ENCODE measurements around the gene CSRP3. TPM values are rescaled to one million over a fixed set of nuclear protein-coding genes. Genes with fewer than 3 reads are reported as not detected.

Gene CSRP3
- total RNA-seq, 1 experiment from 2014 or later: not detected

DNA sequence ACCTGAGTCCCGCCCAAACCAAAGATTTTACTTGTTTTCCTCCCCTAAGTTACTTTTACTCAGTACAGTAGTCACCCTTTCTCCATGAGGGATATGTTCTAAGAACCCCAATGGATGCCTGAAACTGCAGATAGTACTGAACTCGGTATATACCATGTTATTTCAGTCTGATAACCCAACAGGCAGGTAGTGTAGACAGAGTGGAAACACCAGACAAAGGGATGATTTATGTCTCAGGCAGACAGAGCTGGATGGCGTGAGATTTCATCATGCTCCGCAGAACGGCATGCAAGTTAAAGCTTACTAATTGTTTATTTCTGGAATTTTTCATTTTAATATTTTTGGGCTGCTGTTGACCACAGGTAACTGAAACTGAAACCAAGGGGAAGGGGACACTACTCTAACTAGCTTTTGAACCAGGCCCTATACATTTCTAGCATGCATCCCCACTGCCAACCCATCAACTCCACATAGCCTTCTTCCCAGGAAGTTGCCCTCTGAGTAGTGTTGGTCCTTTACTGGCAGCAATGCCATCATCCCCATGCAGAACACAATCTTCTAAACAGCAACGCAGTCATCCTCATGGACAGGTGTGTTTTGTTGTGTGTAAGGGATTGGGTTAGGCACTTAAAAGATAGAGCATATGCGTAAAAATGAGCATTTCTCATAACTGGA, 27.7 kb downstream of the CSRP3 start:
- peaks cover 15% of the 10 kb centered on the region; the same call in 1 of the 2 replicates for H3F3A ChIP-seq (ENCODE audit: insufficient read depth, low read depth)
- no peak overlapping the region for H2AFZ ChIP-seq
- no peaks in the 10 kb centered on the region for H3K4me1 ChIP-seq (replicated peaks; ENCODE audit: insufficient read depth)
- no peak for DNase-seq
- H3K9me2 ChIP-seq (ENCODE audit: insufficient read depth): no peaks in the 10 kb centered on the region
- H3K4me2 ChIP-seq: no peak overlapping the region
- CTCF ChIA-PET: no interaction called here
- no TSS peak for BruUV-seq (replicated peaks)
- TF ChIP-seq, protein P1, sequence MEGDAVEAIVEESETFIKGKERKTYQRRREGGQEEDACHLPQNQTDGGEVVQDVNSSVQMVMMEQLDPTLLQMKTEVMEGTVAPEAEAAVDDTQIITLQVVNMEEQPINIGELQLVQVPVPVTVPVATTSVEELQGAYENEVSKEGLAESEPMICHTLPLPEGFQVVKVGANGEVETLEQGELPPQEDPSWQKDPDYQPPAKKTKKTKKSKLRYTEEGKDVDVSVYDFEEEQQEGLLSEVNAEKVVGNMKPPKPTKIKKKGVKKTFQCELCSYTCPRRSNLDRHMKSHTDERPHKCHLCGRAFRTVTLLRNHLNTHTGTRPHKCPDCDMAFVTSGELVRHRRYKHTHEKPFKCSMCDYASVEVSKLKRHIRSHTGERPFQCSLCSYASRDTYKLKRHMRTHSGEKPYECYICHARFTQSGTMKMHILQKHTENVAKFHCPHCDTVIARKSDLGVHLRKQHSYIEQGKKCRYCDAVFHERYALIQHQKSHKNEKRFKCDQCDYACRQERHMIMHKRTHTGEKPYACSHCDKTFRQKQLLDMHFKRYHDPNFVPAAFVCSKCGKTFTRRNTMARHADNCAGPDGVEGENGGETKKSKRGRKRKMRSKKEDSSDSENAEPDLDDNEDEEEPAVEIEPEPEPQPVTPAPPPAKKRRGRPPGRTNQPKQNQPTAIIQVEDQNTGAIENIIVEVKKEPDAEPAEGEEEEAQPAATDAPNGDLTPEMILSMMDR (conservative IDR thresholded peaks at IDR 0.05): no peak
- no peak for TF ChIP-seq EZH2 (IDR thresholded peaks at IDR 0.05; ENCODE audit: low read depth)
- no peaks in the 10 kb centered on the region; the same call in 1 of the 2 replicates for H3K9me3 ChIP-seq (ENCODE audit: insufficient read depth, low read depth)
- no peaks in the 10 kb centered on the region for H3K27me3 ChIP-seq (ENCODE audit: insufficient read depth, low read depth)
- H3K27ac ChIP-seq: no peak overlapping the region
- peaks cover 48% of the 10 kb centered on the region for H3K36me3 ChIP-seq (ENCODE audit: low read depth)
- H3K79me2 ChIP-seq (ENCODE audit: low read depth): no peaks in the 10 kb centered on the region
- POLR2A ChIA-PET (ENCODE audit: unreplicated experiment): no interaction called here
- no peaks in the 10 kb centered on the region for H4K20me1 ChIP-seq (ENCODE audit: insufficient read depth)
- H3K4me3 ChIP-seq: no peak overlapping the region
- intact Hi-C loops (cut with micrococcal nuclease; ENCODE audit: unreplicated experiment): no loop called here

DNA sequence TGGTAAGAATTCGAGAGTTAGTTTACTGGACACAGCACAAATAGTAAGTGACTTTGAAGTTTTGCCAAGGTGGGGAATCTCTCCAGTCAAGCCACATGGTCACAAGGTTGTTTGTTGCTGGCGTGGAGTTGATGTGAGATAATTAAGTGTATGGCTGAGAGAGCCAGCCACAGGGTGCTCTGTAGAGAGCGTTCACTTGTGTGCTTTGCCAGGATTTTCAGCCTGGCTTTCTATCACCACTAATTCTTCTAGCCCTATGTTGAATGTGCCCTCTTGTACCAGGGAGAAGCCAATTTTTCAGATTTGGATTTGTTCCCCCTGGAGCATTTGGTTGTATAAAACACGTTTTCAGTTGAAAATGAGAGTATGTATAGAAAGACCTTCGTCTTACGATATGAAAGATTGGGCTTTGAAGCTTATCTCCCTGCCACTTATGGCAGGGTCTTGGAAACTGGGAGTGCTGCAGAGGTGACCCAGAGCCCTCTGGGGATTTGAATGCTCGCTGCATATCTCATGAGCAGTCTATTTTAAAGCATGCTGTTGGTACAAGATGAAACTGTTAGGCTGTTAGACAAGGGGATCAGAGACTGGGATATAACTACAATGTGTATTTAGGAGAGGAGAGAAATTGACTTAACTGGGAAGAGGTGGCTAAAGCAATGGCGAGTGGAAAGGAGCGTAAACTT, 28.6 kb downstream of the CSRP3 start:
- TF ChIP-seq, protein P1 (conservative IDR thresholded peaks at IDR 0.05): no peak
- TF ChIP-seq EZH2 (IDR thresholded peaks at IDR 0.05; ENCODE audit: low read depth): no peak
- H3K27ac ChIP-seq: no peak overlapping the region
- ChIA-PET CTCF (no interaction called here), POLR2A (ENCODE audit: unreplicated experiment) (no interaction called here)
- H3K9me2 ChIP-seq (ENCODE audit: insufficient read depth): no peaks in the 10 kb centered on the region
- H3K27me3 ChIP-seq (ENCODE audit: insufficient read depth, low read depth): no peaks in the 10 kb centered on the region
- no peak overlapping the region for H2AFZ ChIP-seq
- H3K79me2 ChIP-seq (ENCODE audit: low read depth): no peaks in the 10 kb centered on the region
- H3K4me2 ChIP-seq: no peak overlapping the region
- peaks cover 15% of the 10 kb centered on the region; the same call in 1 of the 2 replicates for H3F3A ChIP-seq (ENCODE audit: insufficient read depth, low read depth)
- H3K9me3 ChIP-seq (ENCODE audit: insufficient read depth, low read depth): no peaks in the 10 kb centered on the region; the same call in 1 of the 2 replicates
- DNase-seq: no peak
- no peaks in the 10 kb centered on the region for H3K4me1 ChIP-seq (replicated peaks; ENCODE audit: insufficient read depth)
- no peaks in the 10 kb centered on the region for H4K20me1 ChIP-seq (ENCODE audit: insufficient read depth)
- BruUV-seq (replicated peaks): no TSS peak
- H3K36me3 ChIP-seq (ENCODE audit: low read depth): peaks cover 55% of the 10 kb centered on the region
- no peak overlapping the region for H3K4me3 ChIP-seq
- intact Hi-C loops (cut with micrococcal nuclease; ENCODE audit: unreplicated experiment): no loop called here

DNA sequence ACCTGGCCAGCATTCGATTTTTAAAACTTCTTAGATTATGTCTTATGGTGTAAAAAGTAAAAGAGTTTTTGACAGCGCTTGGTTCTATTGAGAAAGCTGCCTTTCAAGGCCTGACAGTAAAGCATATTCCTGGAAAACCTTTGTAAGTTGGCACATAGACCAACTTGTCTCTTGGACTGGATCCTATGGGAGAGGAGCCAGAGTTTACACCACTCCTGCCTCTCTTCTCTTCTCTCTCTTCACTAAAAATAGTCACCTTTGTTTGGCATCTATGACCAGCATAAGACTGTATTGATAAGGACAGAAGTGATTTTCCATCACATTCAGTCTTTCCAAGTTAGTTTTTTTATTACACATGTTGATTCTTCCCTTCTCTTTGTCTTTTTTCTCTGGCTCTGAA, 33.7 kb downstream of the CSRP3 start:
- Histone ChIP-seq H3K4me2 (no peak overlapping the region), H3F3A (ENCODE audit: insufficient read depth, low read depth) (no peaks in the 10 kb centered on the region; the same call in 1 of the 2 replicates), H3K79me2 (ENCODE audit: low read depth) (no peaks in the 10 kb centered on the region), H3K36me3 (ENCODE audit: low read depth) (peaks cover 48% of the 10 kb centered on the region), H3K9me2 (ENCODE audit: insufficient read depth) (no peaks in the 10 kb centered on the region), H3K27ac (no peak overlapping the region), H3K4me3 (no peak overlapping the region), H2AFZ (no peak overlapping the region), H3K4me1 (replicated peaks; ENCODE audit: insufficient read depth) (no peaks in the 10 kb centered on the region), H3K9me3 (ENCODE audit: insufficient read depth, low read depth) (no peaks in the 10 kb centered on the region), H3K27me3 (ENCODE audit: insufficient read depth, low read depth) (no peaks in the 10 kb centered on the region), H4K20me1 (ENCODE audit: insufficient read depth) (no peaks in the 10 kb centered on the region)
- intact Hi-C loops (cut with micrococcal nuclease; ENCODE audit: unreplicated experiment): no loop called here
- DNase-seq: no peak
- no TSS peak for BruUV-seq (replicated peaks)
- POLR2A ChIA-PET (ENCODE audit: unreplicated experiment): no interaction called here
- TF ChIP-seq, protein P1 (conservative IDR thresholded peaks at IDR 0.05): no peak
- no peak for TF ChIP-seq EZH2 (IDR thresholded peaks at IDR 0.05; ENCODE audit: low read depth)
- CTCF ChIA-PET: no interaction called here
